Measurements from ENCODE around the gene SETDB2.

The SETDB2 gene

GRCh38 chr13:49443704-49444523 is at the start of gene SETDB2, which contains the start of gene CAB39L:
TSS of gene SETDB2 (plus strand) at chr13:49444274. CDS start at chr13:49451894, 7,620 bp downstream.
TSS of gene CAB39L (minus strand) at chr13:49444064. CDS start at chr13:49382910, 61,154 bp downstream.
- peak; percentile 98 for DNase-seq

DNA sequence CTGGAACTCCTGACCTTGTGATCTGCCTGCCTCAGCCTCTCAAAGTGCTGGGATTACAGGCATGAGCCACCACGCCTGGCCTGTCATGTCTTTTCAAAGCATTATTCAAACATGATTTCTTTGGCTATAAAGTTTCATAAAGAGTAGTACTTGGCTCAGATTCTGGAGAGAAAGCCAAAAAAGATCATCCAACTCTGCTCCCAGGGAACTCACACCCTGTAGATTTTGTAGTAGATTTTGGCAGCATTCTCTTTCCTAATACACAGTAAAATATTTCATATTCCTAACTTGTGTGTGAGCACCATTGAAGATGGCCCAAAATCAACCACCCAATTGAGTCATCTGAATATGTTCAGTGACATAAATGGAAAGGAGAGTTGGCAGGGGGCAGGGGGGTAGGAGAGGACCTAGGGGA is 48.6 kb upstream of the SETDB2 start:
- DNase-seq = no peak

- no peak for DNase-seq
Measured at GRCh38 chr13:49395878-49396380, 48.1 kb upstream of the SETDB2 start.

DNA sequence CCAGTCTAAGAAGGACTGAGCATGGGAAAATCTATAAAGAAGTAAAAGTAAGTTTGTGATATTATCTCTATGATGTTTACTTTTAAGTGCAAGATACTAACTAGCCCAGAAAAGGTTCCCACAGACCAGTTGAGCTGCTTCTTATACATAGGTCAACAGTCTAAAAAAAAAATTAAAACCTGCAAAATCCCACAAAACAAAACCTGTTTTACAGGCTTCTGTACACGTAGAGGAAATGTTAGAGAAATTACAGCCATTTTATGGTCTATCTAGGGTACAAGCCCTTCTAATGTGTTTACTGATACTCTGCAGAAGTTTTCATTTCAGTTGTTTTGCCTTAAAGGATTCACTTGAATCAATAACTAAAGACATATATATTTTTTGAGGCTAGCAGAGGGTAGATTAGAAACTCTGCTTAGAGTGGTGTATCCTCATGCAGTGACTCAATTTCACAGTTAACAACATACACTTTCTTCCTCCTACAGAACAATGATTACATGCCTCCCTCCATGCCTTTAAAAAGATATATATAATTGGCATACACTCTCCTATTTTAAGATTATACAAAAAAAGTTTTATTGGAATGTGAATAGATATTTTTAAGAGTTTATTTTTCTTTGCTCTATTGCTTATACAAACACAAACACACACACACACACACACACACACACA is 44.1 kb upstream of the SETDB2 start:
- no peak for DNase-seq

DNA sequence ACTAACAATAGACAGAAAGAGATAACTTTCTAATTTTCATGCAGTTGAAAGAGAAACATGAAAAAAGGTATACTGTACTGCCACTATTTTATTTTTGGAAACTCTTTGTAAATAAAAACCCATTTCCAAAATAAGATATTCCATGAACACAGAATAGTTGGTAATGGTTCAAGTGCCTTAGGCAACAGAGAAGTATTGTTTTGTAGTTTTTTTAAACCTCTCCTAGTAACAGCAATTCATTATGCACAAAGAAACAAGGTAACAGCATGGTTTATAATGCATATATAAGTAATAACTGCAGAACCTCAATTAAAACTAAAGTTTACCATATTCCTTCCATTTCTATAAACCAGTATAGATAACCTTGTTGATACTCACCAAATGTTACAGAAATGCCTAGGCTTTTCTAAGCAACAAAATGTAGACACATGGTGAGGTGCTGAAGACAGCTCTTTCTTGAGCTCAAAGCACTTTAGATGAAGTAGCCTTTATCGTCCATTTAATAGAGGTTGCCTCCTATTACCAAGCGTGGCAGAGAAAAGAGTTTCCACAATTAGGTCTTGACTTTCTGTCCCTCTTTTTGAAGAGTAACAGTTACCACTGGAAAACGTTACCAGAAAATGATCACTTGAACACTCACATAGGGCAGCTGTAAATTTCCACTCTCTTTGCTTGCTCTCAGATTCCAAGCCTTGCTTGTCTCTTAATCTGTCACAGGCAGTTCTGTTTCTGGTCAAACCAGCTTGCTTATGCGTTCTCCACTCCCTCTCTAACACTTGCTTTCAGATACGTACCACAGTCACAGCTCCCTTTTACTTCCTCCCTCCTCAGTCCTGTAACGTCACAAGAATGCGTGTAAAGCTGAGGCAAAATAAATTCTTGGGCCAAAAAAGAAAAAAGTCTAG is 43.1 kb upstream of the SETDB2 start:
- DNase-seq = no peak

- no peak for DNase-seq
Measured at GRCh38 chr13:49403996-49404702, 39.9 kb upstream of the SETDB2 start.

GRCh38 chr13:49404703-49405020 is 39.4 kb upstream of the SETDB2 start:
- DNase-seq = no peak

DNA sequence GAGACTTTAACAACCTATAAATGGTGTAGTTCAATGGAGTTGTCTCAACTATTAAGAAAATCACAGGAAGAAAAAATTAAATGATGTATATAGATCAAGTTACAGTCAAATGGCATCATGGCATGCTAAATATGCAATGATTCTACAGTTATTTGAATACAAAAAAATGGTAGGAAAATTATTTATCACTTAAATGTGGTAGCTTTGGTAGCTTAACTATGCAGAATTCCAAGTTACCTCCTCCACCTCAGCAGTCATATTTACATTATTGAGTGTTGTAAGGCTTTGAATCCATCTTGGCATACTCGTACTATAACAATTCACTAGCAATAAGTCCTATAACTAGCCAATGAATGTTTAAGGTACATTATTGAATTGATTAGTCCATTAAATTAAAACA is 37.0 kb upstream of the SETDB2 start:
- DNase-seq = no peak

DNA sequence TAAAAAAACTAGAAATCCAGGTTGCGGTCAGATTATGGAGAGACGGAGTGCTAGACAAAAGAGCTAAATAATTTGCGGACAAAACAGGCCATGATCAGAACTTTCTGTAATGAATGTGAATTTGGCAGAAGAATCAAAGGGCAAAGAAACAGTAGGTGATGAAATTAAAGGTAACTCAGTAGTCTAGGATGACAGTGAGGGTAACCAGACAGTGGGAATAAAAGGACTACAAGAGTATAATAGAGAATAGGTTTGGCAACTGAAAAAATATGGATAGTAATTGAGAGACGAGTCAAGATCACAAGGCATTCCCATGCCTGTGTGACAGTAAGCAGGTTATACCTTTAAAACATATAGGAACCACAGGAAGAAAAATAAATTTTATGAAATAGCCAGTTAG is 36.1 kb upstream of the SETDB2 start:
- no peak for DNase-seq

DNA sequence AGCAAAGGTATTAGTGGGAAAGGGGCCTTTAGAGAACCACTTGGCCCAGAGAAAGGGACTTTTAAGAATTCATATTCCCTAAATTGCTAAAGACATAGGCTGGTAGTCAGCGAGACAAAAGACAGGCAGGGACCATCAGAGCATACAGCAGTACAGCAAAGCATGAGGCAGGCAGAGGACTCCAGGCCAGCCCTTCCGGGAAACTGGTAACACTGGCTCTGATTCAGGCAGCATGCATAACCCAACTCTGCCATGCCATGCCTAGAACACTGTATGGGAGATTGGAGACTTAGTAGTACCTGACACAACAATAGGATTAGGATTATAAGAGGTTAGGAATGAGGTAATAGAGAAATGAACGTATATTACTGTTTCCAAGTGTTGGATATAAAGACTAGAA is 35.1 kb upstream of the SETDB2 start:
- DNase-seq = no peak

DNA sequence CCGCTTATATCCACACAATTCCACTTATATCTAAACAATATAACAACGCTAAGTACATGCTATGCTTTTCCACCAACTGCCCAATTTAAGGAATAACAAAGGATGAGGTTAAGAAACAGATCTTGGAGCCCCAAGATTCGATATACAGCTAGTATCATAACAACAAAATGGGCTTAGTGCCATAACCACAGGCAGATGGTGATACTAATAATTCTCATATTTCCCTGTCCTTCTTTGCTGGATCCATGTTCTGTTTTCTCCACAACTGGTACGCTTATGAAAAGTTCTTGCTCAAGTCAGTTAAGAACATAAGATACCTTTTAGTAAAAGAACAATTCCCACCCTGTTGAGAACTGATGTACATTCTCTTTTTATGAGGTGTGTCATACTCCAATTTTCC is 34.1 kb upstream of the SETDB2 start:
- DNase-seq = no peak

DNA sequence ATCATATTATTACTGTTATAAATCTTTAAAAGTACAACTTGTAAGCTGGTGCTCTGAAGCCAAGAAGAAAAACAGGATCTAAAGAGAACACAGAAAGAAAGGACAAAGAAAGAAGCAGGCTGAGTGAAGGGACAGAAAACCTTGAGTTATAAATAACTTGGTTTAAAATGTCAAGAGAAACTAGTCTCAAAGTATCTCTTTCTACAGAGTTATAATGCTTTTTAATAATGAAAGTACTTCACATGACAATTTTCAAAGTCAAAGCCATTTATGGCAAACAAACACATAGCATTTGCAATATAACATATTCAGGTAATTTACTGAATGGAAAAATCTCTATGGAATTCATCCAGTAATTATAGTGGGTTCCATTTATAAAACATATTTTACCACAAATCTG is 33.6 kb upstream of the SETDB2 start:
- no peak for DNase-seq

DNA sequence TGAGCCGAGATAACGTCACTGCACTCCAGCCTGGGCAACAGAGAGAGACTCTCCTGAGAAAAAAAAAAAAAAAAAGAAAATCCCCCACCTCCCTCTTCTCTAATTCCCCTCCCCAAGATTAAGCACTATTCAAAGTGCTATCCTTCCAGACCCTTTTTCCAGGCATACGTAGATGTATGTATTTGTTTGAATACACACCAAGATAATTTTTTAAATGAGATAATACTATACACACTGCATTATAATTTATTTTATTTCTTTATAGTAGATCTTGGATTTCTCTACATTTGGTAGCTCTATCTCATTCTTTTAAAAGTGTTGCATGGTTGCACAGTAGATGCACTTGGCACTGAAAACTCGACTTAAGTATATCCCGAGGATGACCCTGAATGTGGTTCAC is 32.7 kb upstream of the SETDB2 start:
- DNase-seq = no peak

DNA sequence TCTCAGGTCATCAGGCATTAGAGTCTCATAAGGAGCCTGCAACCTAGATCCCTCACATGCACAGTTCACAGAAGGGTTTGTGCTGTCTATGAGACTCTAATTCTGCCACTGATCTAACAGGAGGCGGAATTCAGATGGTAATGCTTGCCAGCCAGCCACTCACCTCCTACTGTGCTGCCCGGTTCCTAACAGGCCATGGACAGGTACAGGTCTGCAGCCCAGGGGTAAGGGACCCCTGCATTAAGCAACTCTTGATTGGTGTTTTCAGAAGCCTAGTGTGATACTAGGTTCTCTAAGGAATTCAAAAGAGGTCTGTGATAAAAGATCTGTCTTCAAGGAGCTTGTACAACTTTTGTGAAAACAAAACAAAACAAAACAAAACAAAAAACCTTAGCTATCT is 31.3 kb upstream of the SETDB2 start:
- DNase-seq = no peak

DNA sequence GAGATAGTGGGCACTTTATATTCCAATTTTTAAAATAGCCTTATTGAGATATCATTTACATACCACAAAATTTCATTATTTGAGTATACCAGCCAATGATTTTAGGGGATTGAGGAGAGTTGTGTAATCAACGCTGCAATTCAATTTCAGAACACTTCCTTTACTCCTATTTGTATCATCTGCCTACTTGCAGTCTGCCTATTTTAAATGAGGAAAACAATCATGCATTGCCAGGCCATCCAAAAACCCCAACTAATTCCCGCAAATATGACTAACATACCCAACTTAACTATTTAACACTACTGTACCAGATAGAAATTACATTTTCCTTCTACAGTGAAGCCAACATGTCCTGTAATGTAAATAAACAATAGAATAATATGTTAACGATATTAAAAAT is 26.9 kb upstream of the SETDB2 start:
- no peak for DNase-seq

DNA sequence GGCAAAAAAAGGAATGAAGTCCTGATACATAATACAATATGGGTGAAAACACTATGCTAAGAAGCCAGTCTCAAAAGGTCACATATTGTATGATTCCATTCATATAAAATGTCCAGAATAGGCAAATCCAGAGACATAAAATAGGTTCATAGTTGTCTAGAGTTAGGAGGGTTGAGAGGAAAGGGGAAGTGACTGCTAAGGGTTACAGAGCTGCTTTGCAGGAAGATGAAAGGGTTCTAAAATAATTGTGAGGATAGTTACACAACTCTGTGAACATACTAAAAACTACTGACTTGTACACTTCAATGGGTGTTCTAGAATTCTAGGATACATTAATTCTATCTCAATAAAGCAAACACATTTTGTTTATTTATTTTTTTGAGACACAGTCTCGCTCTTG is 25.9 kb upstream of the SETDB2 start:
- no peak for DNase-seq

DNA sequence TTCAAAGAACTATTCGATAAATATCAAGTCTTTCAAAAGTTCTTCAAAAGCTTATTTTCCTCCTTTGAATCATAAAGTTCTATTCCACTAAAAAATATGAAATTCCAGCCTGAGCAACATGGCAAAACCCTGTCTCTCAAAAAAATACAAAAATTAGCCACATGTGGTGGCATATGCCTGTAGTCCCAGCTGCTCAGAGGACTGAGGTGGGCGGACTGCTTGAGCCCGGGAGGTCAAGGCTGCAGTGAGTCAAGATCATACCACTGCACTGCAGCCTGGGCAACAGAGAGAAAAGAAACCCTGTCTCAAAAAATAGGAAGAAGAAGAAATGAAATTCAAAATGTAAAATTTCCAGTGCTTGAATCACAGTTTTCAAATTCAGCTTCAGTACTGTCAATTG is 24.8 kb upstream of the SETDB2 start:
- DNase-seq = no peak

DNA sequence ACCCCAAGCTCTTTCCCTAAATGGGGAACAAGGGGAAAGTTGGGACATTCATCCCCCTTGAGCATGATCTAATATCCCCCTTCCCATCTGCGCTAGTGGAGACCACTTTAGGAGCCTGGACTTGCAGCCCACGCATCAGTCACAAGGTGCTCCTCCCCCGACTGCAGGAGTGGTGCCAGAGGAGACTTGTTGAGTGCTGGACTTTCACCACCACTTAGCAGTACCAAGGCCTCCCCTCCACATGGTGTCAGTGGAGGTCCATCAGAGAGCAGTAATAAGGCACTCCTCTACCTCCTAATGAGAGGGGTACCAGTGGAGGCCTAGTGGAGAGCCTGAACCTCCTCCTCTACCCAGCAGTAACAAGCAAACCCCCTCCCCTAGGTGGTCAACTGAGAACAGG is 22.7 kb upstream of the SETDB2 start:
- no peak for DNase-seq

DNA sequence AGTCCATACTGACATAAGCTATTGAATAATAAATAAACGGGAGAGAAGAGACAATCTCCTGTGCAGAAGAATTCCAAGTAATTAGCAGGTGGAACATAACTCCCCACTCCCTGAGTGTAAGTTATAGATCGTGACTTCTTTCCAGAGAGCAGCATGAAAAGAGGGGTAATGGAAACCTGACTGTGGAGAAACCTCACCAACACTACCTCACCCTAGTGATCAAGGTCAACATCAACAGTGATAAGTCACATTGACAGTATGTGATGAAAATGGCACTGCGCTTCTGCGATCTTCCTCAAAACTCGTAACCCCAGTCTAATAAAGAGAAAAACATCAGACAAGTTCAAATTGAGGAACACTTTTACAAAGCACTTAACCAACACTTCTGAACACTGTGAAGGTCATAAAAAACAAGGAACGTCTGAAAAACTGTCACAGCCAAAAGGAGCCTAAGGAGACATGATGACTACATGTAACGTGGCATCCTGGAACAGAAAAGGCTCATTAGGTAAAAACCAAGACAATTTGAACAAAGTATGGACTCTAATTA is 20.0 kb upstream of the SETDB2 start:
- no peak for DNase-seq

DNA sequence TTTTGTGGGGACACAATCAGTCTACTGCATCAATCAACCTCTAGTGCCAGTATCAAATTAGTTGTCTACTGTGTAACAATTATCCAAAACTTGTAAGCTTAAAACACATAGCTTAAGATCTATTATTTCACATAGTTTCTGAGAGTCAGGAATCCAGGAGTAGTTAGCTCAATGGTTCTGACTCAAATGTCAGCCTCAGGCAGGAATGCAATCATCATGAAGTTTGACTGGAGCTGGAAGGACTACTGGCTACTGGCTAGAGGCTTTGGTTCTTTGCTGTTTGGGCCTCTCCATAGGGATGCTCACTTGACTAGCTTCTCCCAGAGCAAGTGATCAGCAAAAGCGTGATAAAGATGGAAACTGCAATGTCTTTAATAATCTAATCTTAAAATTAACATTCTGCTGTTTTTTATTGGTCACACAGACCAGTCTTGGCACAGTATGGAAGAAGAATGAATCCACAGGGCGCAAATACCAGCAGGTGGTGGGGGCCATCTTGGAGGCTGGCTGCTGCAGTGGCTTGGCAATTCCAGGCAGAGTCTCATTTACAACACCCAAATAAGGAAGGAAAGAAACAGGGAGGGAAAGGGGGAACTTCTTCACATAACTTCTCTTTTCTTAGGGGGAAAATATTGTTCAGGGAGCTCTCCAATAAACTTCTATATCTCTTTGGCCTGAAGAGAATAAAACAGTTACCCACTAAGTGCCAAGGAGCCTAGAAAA is 15.9 kb upstream of the SETDB2 start:
- DNase-seq = no peak

GRCh38 chr13:49429121-49429520 is 15.0 kb upstream of the SETDB2 start:
- DNase-seq = no peak

DNA sequence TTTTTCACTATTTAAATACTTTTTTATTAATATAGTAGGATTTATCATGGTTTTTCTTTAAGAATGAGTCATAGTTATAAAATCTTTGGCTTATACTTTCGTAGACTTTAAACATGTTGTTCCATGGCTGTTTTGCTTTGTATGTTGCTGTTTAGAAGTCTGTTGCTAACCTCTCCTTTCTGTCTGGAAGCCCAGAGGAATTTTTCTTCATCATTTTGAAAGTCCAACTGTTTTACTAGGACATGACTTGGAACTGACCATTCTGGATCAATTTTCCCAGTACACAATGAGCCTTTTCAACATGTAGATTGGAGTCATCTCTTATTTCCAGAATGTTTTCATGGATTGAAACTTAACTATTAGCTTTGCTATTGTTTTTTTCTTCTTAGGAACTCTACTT is 8.1 kb upstream of the SETDB2 start:
- no peak for DNase-seq

All from COR-L47 (cell line).